ENCODE results near the gene NMU.

The NMU gene

DNA sequence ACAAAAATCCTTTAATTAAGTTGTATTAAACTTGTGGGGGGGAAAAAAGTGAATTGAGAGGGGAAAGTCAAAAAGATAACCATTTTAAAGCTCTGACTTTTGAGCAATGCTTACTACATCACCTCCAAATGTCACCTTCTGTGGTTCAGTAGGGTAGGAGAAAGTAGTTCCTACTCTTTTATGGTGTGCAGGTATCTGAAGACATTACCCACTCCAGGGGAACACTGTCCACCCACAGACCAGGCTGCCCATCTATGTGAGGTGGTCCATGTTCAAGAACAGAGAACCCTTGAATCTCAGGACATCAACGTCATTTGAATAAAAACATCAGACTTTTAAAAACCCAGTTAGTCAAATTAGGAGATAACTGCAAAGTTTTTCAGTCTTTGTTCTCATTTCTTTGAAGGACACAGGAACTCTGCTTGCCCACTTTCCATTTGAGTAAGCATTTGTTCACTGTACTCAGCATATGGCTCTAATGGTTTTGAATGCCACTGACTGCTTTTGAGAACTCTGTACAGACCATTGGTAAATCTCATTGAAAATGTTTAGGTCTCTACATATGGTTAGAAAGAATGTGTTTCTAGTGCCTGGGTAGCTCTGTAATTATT lies 18.4 kb downstream of the NMU start:
- ChIA-PET POLR2A (no interaction called here), CTCF (no interaction called here)
- Histone ChIP-seq H3K36me3 (ENCODE audit: control insufficient read depth in 2 of 2, insufficient read depth in 1 of 2, low read length in 2 of 2) (no peaks in the 10 kb centered on the region), H3K4me1 (ENCODE audit: control insufficient read depth, insufficient read depth, low read length) (no peaks in the 10 kb centered on the region), H3K27ac (ENCODE audit: extremely low read depth, low read depth, low read length) (no peak overlapping the region), H3K9me3 (ENCODE audit: control insufficient read depth, insufficient read depth, low read depth, low read length) (no peaks in the 10 kb centered on the region), H3K4me3 (ENCODE audit: low read depth, low read length) (no peak overlapping the region)
- no peak for TF ChIP-seq ZNF548 (tag by site-specific recombination; IDR thresholded peaks at IDR 0.05)
- TF ChIP-seq PRDM2 (tag by site-specific recombination; IDR thresholded peaks at IDR 0.05; ENCODE audit: borderline replicate concordance) = no peak
- no peak for TF ChIP-seq ZNF16 (tag by site-specific recombination; IDR thresholded peaks at IDR 0.05; ENCODE audit: low read depth)
- TF ChIP-seq REPIN1 (tag by site-specific recombination; IDR thresholded peaks at IDR 0.05; ENCODE audit: low read depth) = no peak
- TF ChIP-seq SCRT2 (tag by site-specific recombination; IDR thresholded peaks at IDR 0.05) = no peak
- TF ChIP-seq PRDM4 (tag by site-specific recombination; IDR thresholded peaks at IDR 0.05) = no peak
- TF ChIP-seq ZNF561 (tag by site-specific recombination; IDR thresholded peaks at IDR 0.05; ENCODE audit: borderline replicate concordance) = no peak
- TF ChIP-seq SP3 (tag by site-specific recombination; IDR thresholded peaks at IDR 0.05) = no peak
- TF ChIP-seq ZNF138 (tag by site-specific recombination; IDR thresholded peaks at IDR 0.05; ENCODE audit: borderline replicate concordance) = no peak
- TF ChIP-seq KLF9 (tag by site-specific recombination; IDR thresholded peaks at IDR 0.05; ENCODE audit: low read depth) = no peak
- TF ChIP-seq ZNF433 (tag by site-specific recombination; IDR thresholded peaks at IDR 0.05; ENCODE audit: low read depth) = no peak
- TF ChIP-seq, protein P1, sequence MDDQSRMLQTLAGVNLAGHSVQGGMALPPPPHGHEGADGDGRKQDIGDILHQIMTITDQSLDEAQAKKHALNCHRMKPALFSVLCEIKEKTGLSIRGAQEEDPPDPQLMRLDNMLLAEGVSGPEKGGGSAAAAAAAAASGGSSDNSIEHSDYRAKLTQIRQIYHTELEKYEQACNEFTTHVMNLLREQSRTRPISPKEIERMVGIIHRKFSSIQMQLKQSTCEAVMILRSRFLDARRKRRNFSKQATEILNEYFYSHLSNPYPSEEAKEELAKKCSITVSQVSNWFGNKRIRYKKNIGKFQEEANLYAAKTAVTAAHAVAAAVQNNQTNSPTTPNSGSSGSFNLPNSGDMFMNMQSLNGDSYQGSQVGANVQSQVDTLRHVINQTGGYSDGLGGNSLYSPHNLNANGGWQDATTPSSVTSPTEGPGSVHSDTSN (CRISPR knock-in tag; IDR thresholded peaks at IDR 0.05) = no peak
- no peak for TF ChIP-seq SP2 (tag by site-specific recombination; IDR thresholded peaks at IDR 0.05)
- no peak for TF ChIP-seq ZNF521 (tag by site-specific recombination; IDR thresholded peaks at IDR 0.05)
- no peak for TF ChIP-seq GLI2 (tag by site-specific recombination; IDR thresholded peaks at IDR 0.05; ENCODE audit: borderline replicate concordance, low read depth)

DNA sequence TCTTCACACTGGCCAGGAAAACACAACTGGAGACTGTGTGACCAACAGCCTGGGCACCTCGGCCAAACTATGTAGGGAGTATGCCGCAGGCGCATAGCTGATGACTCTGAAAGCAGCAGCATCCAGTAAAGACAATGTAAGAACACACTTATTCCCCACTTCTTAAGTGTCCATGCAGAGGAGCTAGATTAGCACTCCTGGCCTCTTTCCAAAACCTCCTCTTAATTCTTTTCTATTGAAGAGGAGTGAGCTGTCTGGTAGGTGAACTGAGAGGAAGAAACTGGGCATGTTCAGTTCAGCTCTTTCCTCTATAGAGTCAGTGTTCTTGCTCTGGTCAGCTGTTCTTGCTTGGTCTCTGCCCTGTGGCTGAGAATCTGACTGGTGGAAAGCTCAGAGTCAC lies 21.1 kb downstream of the NMU start:
- Histone ChIP-seq H3K27ac (ENCODE audit: extremely low read depth, low read depth, low read length) (no peak overlapping the region), H3K4me1 (ENCODE audit: control insufficient read depth, insufficient read depth, low read length) (no peaks in the 10 kb centered on the region), H3K9me3 (ENCODE audit: control insufficient read depth, insufficient read depth, low read depth, low read length) (no peaks in the 10 kb centered on the region), H3K4me3 (ENCODE audit: low read depth, low read length) (no peak overlapping the region), H3K36me3 (ENCODE audit: control insufficient read depth in 2 of 2, insufficient read depth in 1 of 2, low read length in 2 of 2) (no peaks in the 10 kb centered on the region)
- ChIA-PET POLR2A (no interaction called here), CTCF (no interaction called here)
- TF ChIP-seq ZNF266 (tag by site-specific recombination; IDR thresholded peaks at IDR 0.05; ENCODE audit: low read depth) = no peak
- no peak for TF ChIP-seq ZNF677 (tag by site-specific recombination; IDR thresholded peaks at IDR 0.05)
- TF ChIP-seq ZNF24 (tag by site-specific recombination; IDR thresholded peaks at IDR 0.05) = no peak
- TF ChIP-seq, protein P2, sequence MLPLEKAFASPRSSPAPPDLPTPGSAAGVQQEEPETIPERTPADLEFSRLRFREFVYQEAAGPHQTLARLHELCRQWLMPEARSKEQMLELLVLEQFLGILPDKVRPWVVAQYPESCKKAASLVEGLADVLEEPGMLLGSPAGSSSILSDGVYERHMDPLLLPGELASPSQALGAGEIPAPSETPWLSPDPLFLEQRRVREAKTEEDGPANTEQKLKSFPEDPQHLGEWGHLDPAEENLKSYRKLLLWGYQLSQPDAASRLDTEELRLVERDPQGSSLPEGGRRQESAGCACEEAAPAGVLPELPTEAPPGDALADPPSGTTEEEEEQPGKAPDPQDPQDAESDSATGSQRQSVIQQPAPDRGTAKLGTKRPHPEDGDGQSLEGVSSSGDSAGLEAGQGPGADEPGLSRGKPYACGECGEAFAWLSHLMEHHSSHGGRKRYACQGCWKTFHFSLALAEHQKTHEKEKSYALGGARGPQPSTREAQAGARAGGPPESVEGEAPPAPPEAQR (tag by site-specific recombination; IDR thresholded peaks at IDR 0.05) = no peak
- TF ChIP-seq HOXC10 (CRISPR knock-in tag; IDR thresholded peaks at IDR 0.05) = no peak
- TF ChIP-seq ZBTB20 (tag by site-specific recombination; IDR thresholded peaks at IDR 0.05) = no peak
- TF ChIP-seq ZXDB (tag by site-specific recombination; IDR thresholded peaks at IDR 0.05) = no peak
- TF ChIP-seq ZNF501 (tag by site-specific recombination; IDR thresholded peaks at IDR 0.05) = no peak
- TF ChIP-seq, protein P3, sequence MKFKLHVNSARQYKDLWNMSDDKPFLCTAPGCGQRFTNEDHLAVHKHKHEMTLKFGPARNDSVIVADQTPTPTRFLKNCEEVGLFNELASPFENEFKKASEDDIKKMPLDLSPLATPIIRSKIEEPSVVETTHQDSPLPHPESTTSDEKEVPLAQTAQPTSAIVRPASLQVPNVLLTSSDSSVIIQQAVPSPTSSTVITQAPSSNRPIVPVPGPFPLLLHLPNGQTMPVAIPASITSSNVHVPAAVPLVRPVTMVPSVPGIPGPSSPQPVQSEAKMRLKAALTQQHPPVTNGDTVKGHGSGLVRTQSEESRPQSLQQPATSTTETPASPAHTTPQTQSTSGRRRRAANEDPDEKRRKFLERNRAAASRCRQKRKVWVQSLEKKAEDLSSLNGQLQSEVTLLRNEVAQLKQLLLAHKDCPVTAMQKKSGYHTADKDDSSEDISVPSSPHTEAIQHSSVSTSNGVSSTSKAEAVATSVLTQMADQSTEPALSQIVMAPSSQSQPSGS (tag by site-specific recombination; IDR thresholded peaks at IDR 0.05; ENCODE audit: low read depth) = no peak
